Mesenchymal stem cell (in vitro differentiated cells and primary cell): ENCODE results near the gene RNF167.

Experiments used
- DNase-seq: peaks from one replicate; pipeline ENCODE4 v3.0.0-alpha.2; 2013
- H2AFZ ChIP-seq: one replicate; pipeline ENCODE4 v1.6.1; 2013; ENCODE audit warnings: low read depth, mild to moderate bottlenecking, control low read depth, inconsistent platforms, low read length, moderate library complexity
- H2AK5ac ChIP-seq: 2 replicates; pipeline ENCODE4 v1.6.1; 2013; ENCODE audit warnings: low read length, moderate library complexity, mild to moderate bottlenecking, inconsistent platforms; ENCODE audit not compliant: severe bottlenecking
- H2BK120ac ChIP-seq: one replicate; pipeline ENCODE4 v1.6.1; 2013; ENCODE audit warnings: low read depth, mild to moderate bottlenecking, inconsistent platforms, low read length, moderate library complexity
- H2BK12ac ChIP-seq, 2 experiments: one replicate each; pipeline ENCODE4 v1.6.1; 2013; ENCODE audit warnings: inconsistent platforms in 2 of 2, low read length in 2 of 2, mild to moderate bottlenecking in 2 of 2, moderate library complexity in 2 of 2, control low read depth in 1 of 2
- H2BK15ac ChIP-seq: one replicate; pipeline ENCODE4 v1.6.1; 2013; ENCODE audit warnings: mild to moderate bottlenecking, low read depth, inconsistent platforms; ENCODE audit not compliant: poor library complexity, severe bottlenecking
- H2BK5ac ChIP-seq: 2 replicates; pipeline ENCODE4 v1.6.1; 2013; ENCODE audit warnings: low read depth, mild to moderate bottlenecking, low read length, control low read depth, inconsistent platforms; ENCODE audit not compliant: poor library complexity, severe bottlenecking
- H3K14ac ChIP-seq, 2 experiments: one replicate each; pipeline ENCODE4 v1.6.1; 2013; ENCODE audit warnings: inconsistent platforms in 2 of 2, low read length in 2 of 2, control low read depth in 1 of 2, mild to moderate bottlenecking in 1 of 2, moderate library complexity in 1 of 2
- H3K18ac ChIP-seq, 2 experiments: one replicate each; pipeline ENCODE4 v1.6.1; 2013; ENCODE audit warnings: inconsistent platforms in 2 of 2, low read length in 2 of 2, control low read depth in 1 of 2, low read depth in 1 of 2, mild to moderate bottlenecking in 1 of 2
- H3K23ac ChIP-seq, 2 experiments: one replicate each; pipeline ENCODE4 v1.6.1; 2013; ENCODE audit warnings: inconsistent platforms in 2 of 2, low read length in 2 of 2, mild to moderate bottlenecking in 2 of 2, moderate library complexity in 2 of 2, control low read depth in 1 of 2
- H3K27ac ChIP-seq: 2 replicates; pipeline ENCODE4 v1.5.1; 2013; ENCODE audit warnings: mild to moderate bottlenecking, moderate library complexity, low read length, control low read depth, inconsistent platforms; ENCODE audit not compliant: poor library complexity, severe bottlenecking
- H3K27me3 ChIP-seq, 2 experiments: 2 replicates each; pipeline versions ENCODE4 v1.6.1 to v1.7.0; 2013; ENCODE audit warnings: low read length in 2 of 2, mild to moderate bottlenecking in 2 of 2, moderate library complexity in 2 of 2, control low read depth in 1 of 2, inconsistent platforms in 1 of 2; ENCODE audit not compliant: control insufficient read depth in 1 of 2, insufficient read depth in 1 of 2
- H3K36me3 ChIP-seq, 2 experiments: 2 replicates each; pipeline versions ENCODE4 v1.6.1 to v1.7.0; 2013; ENCODE audit warnings: low read length in 2 of 2, control low read depth in 1 of 2, inconsistent platforms in 1 of 2, low read depth in 1 of 2, mild to moderate bottlenecking in 1 of 2; ENCODE audit not compliant: insufficient read depth in 2 of 2, control insufficient read depth in 1 of 2
- H3K4ac ChIP-seq, 2 experiments: one replicate each; pipeline ENCODE4 v1.6.1; 2013; ENCODE audit warnings: inconsistent platforms in 2 of 2, low read length in 2 of 2, mild to moderate bottlenecking in 2 of 2, moderate library complexity in 2 of 2, control low read depth in 1 of 2, low read depth in 1 of 2
- H3K4me1 ChIP-seq: 2 replicates; pipeline ENCODE4 v1.6.1; 2013; ENCODE audit warnings: low read depth, low read length, control low read depth; ENCODE audit not compliant: control insufficient read depth, insufficient read depth
- H3K4me2 ChIP-seq: 2 replicates; pipeline ENCODE4 v1.6.1; 2013; ENCODE audit warnings: low read length, mild to moderate bottlenecking, inconsistent platforms; ENCODE audit not compliant: poor library complexity, severe bottlenecking
- H3K4me3 ChIP-seq, 2 experiments: 2 replicates each; pipeline versions ENCODE4 v1.5.1 to v1.7.0; 2013; ENCODE audit warnings: low read length in 2 of 2, mild to moderate bottlenecking in 2 of 2, control low read depth in 1 of 2, low read depth in 1 of 2; ENCODE audit not compliant: insufficient read depth in 1 of 2
- H3K79me1 ChIP-seq: replicated peaks from 2 replicates; pipeline ENCODE4 v1.6.1; 2013; ENCODE audit warnings: mild to moderate bottlenecking, control low read depth, low read length, inconsistent platforms; ENCODE audit not compliant: poor library complexity, severe bottlenecking
- H3K9ac ChIP-seq: 2 replicates; pipeline ENCODE4 v1.7.0; 2013; ENCODE audit warnings: mild to moderate bottlenecking, low read length, moderate library complexity
- H3K9me3 ChIP-seq: 2 replicates; pipeline ENCODE4 v1.7.0; 2013; ENCODE audit warnings: mild to moderate bottlenecking, low read length; ENCODE audit not compliant: control insufficient read depth
- H4K8ac ChIP-seq: one replicate; pipeline ENCODE4 v1.6.1; 2013; ENCODE audit warnings: inconsistent platforms, mild to moderate bottlenecking, low read length, moderate library complexity
- H4K91ac ChIP-seq: one replicate; pipeline ENCODE4 v1.6.1; 2013; ENCODE audit warnings: mild to moderate bottlenecking, low read length, inconsistent platforms
- WGBS: methylation state at CpG from one replicate; pipeline ENCODE4 v1.1.7; 2013; ENCODE audit warnings: mixed read lengths; 5-methylcytosine and 5-hydroxymethylcytosine counted together

The RNF167 gene

DNA sequence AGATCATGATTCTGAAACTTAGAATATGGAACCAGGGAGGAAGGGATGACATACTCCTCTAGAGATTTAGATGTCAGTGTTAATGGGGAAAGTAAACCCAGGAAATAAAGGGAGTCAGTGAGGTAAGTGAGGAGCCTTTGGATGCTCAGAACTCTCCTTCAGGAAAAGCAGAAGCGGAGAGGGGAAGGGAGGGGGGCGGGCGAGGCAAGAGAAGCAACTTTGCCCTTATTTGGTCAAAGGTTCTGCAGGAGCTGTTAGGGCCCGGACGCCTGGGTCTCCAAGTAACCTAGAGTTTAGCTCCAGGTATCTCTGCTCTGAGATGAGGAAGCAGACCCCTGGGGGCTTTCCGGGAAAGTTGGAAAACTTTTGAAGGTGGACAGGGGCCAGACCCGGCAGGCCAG is 6.9 kb downstream of the RNF167 start:
- H3K23ac ChIP-seq: no peak overlapping the region
- H2BK5ac ChIP-seq: peak overlapping the region; percentile 53
- peak overlapping the region; percentile 98 for H3K27ac ChIP-seq
- H3K27me3 ChIP-seq: no peaks in the 10 kb centered on the region
- no peak overlapping the region for H2BK120ac ChIP-seq
- peak overlapping the region; percentile 97 for H3K9ac ChIP-seq
- H4K8ac ChIP-seq: no peak overlapping the region
- peaks cover 42% of the 10 kb centered on the region for H3K4me1 ChIP-seq
- 0% methylated on average over 4 of the region's 7 CpGs for WGBS
- no peak for DNase-seq
- H3K36me3 ChIP-seq: peaks cover 42 to 48% of the 10 kb centered on the region in 2 experiments
- peak overlapping the region in 1 of 2 experiments; percentile 57 for H3K4ac ChIP-seq
- no peak overlapping the region for H3K14ac ChIP-seq
- H2BK12ac ChIP-seq: no peak overlapping the region
- peak overlapping the region; percentile 95 to 100 for H3K4me3 ChIP-seq
- peaks cover 9% of the 10 kb centered on the region for H3K79me1 ChIP-seq
- no peaks in the 10 kb centered on the region for H3K9me3 ChIP-seq
- no peak overlapping the region for H2BK15ac ChIP-seq
- peak overlapping the region; percentile 93 for H3K4me2 ChIP-seq
- no peak overlapping the region for H2AFZ ChIP-seq
- no peak overlapping the region for H4K91ac ChIP-seq
- peak overlapping the region; percentile 61 for H2AK5ac ChIP-seq
- peak overlapping the region in 1 of 2 experiments; percentile 35 for H3K18ac ChIP-seq

DNA sequence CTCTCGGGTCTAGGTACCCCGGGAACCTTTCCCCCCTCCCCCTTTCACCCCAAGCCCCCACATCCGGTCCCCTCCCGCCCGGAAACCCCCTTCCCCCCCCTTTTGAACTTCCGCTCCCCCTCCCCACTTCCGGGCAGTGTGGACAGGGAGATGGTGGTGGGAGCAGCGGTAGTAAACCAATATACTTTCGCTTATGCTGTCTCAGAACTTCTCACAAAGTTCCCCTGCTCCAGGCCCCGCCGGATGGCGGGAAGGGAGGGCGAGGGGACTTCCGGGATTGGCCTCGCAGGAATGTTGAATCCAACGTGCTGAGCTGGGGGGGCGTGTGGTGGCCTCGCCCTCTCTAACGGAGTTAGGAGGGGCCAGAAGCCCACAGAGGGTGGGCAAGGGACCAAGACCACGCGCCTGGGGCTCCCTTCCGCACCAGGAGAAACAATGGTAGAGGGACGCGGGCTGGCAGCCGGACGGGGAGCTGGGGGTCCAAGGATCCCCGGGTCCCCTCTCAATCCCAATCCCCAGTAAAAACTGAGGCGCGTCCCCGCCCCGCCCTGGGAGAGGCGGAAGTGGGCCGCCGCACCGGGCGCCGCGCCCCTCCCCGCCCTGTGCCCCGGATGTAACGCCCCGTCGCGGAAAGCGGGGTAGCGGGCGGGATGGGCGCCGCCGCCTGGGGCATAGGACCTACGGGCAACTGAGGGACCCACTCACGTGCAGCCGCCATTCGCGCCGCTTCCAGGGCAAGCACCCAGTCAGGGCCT is 7.5 kb downstream of the RNF167 start:
- no peaks in the 10 kb centered on the region for H3K9me3 ChIP-seq
- no peak overlapping the region for H2AFZ ChIP-seq
- H3K27ac ChIP-seq: peak overlapping the region; percentile 99
- H2BK120ac ChIP-seq: peak overlapping the region; percentile 93
- H3K14ac ChIP-seq: peak overlapping the region; percentile 50 to 100
- H3K4me3 ChIP-seq: peak overlapping the region; percentile 95 to 100
- peak overlapping the region; percentile 99 to 100 for H3K4ac ChIP-seq
- H3K4me2 ChIP-seq: peak overlapping the region; percentile 60
- peak overlapping the region; percentile 99 for H2BK5ac ChIP-seq
- H4K91ac ChIP-seq: peak overlapping the region; percentile 100
- DNase-seq: peak; percentile 81
- H3K18ac ChIP-seq: peak overlapping the region; percentile 100
- H3K9ac ChIP-seq: peak overlapping the region; percentile 97
- peak overlapping the region in 1 of 2 experiments; percentile 98 for H3K23ac ChIP-seq
- peaks cover 37 to 43% of the 10 kb centered on the region in 2 experiments for H3K36me3 ChIP-seq
- peak overlapping the region; percentile 92 for H2BK15ac ChIP-seq
- H3K79me1 ChIP-seq: peaks cover 9% of the 10 kb centered on the region
- H3K4me1 ChIP-seq: peaks cover 39% of the 10 kb centered on the region
- 0% methylated on average over 20 of the region's 56 CpGs for WGBS
- no peaks in the 10 kb centered on the region for H3K27me3 ChIP-seq
- H2AK5ac ChIP-seq: peak overlapping the region; percentile 99
- H4K8ac ChIP-seq: peak overlapping the region; percentile 96
- H2BK12ac ChIP-seq: peak overlapping the region; percentile 22 to 87

DNA sequence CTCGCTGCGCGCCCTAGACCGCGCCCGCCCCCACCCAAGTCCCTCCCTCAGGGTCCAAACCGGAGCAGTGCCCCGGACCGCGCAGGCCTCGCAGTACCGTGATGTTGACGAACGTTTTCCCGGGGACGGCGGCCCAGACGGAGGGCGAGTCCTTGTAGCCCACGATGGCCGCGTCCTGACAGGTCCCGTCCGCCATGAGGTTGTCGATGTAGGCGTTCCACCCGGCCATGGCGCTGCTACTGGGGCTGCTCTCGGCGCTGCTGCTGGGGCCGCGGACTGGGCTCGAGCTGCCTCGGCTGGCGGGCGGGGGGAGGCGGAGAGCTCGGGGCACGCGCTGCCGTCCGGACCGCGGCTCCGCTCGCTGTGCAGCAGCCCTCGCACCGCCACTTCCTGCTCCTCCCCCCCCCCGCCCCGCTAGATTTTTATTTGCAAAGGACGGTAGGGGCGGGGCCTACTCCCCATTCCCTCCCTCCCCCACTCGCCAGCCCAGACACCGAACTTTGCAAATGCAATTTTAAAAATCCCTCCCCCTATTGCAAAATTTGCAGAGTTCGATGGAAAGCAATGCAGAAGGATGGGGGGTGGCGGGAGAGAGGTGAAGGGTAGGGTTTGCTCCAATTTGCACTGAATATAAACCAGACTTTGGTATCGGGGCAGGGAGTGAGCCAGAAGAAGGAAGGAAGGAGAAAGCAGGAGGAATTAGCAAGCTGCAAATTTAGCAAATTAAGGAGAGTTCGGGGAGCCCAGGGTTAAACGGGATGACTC is 8.3 kb downstream of the RNF167 start, which contains the start of gene PFN1:
Gene PFN1, minus strand, starts transcription at position 365 of the 765 bp plus-strand sequence. Its CDS starts 136 bp downstream, at position 229.
- Histone ChIP-seq H3K79me1 (peaks cover 9% of the 10 kb centered on the region), H3K36me3 (peaks cover 29 to 35% of the 10 kb centered on the region in 2 experiments), H3K4me2 (peak within 1 kb of the TSS; percentile 93), H3K4me1 (peaks cover 44% of the 10 kb centered on the region), H3K27me3 (no peaks in the 10 kb centered on the region), H3K27ac (peak within 1 kb of the TSS; percentile 100), H4K91ac (peak within 1 kb of the TSS; percentile 100), H2BK120ac (peak within 1 kb of the TSS; percentile 93), H2BK15ac (peak within 1 kb of the TSS; percentile 92), H2BK12ac (peak within 1 kb of the TSS; percentile 87), H2BK5ac (peak within 1 kb of the TSS; percentile 99), H4K8ac (peak within 1 kb of the TSS; percentile 96), H3K9me3 (no peaks in the 10 kb centered on the region), H3K14ac (peak within 1 kb of the TSS; percentile 50 to 100), H2AFZ (peak within 1 kb of the TSS; percentile 36), H3K18ac (peak within 1 kb of the TSS; percentile 100), H3K9ac (peak within 1 kb of the TSS; percentile 97), H3K4me3 (peak within 1 kb of the TSS; percentile 95 to 100), H3K23ac (peak within 1 kb of the TSS in 1 of 2 experiments; percentile 98), H2AK5ac (peak within 1 kb of the TSS; percentile 99), H3K4ac (peak within 1 kb of the TSS; percentile 99 to 100)
- DNase-seq: peak; percentile 96
- 0% methylated on average over 33 of the region's 59 CpGs for WGBS
